Parietal lobe (tissue), 2 donors: ENCODE measurements around the gene HSFX1. TPM values are rescaled to one million over a fixed set of nuclear protein-coding genes. Genes with fewer than 3 reads are reported as not detected.

Experiments
- small RNA-seq: library from RNA; depleted of rRNA; stranded (forward); fragments of <200 nt; gene quantifications from one replicate; pipeline ENCODE3, GENCODE V24; 2014; ENCODE audit warnings: low replicate concordance
- total RNA-seq: library from RNA; depleted of rRNA; stranded (reverse); fragments of >200 nt; gene quantifications from one replicate; pipeline ENCODE4 v1.2.3, GENCODE V29; 2014

The HSFX1 gene
- 4.4 TPM for total RNA-seq

GRCh38 chrX:149773768-149774167 lies at the start of gene HSFX1:
HSFX1 (plus strand) TSS chrX:149774068; CDS start chrX:149774682, 614 bp downstream.

GRCh38 chrX:149781727-149782126 lies 7.9 kb downstream of the HSFX1 start, which contains the start of gene MAGEA9:
MAGEA9 (plus strand) TSS chrX:149781930; CDS start chrX:149786211, 4,281 bp downstream.

Small RNA genes lying within 50 kb of the gene (small RNA-seq; reads per million reads assigned to genes)
- gene AC244098.1: not detected
- not detected for gene AC244098.2
- not detected for gene AC244098.3

Other genes starting within 250 kb of the HSFX1 start
- 20.7 TPM for gene EOLA1, start 233.1 kb upstream of the HSFX1 start, total RNA-seq
- gene HSFX3, start 224.1 kb upstream of the HSFX1 start, total RNA-seq: not detected
- not detected for gene MAGEA9B, start 186.6 kb upstream of the HSFX1 start, total RNA-seq
- 1.9 TPM for gene HSFX2, start 178.8 kb upstream of the HSFX1 start, total RNA-seq
- 59.8 TPM for gene TMEM185A, start 142.3 kb upstream of the HSFX1 start, total RNA-seq
- gene MAGEA11, start 62.0 kb upstream of the HSFX1 start, total RNA-seq: not detected
- gene MAGEA9, start 7.9 kb downstream of the HSFX1 start, total RNA-seq: not detected
- gene MAGEA8, start 107.1 kb downstream of the HSFX1 start, total RNA-seq: not detected
- gene HSFX4, start 155.5 kb downstream of the HSFX1 start, total RNA-seq: not detected
- 19.4 TPM for gene EOLA2, start 164.4 kb downstream of the HSFX1 start, total RNA-seq